H1 (cell line): ENCODE results near the gene TUBA1A. TPM values are rescaled to one million over a fixed set of nuclear protein-coding genes. Genes with fewer than 3 reads are reported as not detected.

Experiments used
- CTCF ChIA-PET: fragments of 300-600 bp; sonication (Branson Sonifier 250); formaldehyde crosslinking; loops from one replicate; lab custom pipeline; 2021; ENCODE audit not compliant: partially characterized antibody; lab: Charles Lee
- POLR2A ChIA-PET: fragments of 300-600 bp; sonication (Branson Sonifier 250); formaldehyde crosslinking; loops from one replicate; lab custom pipeline; 2021; ENCODE audit warnings: inconsistent platforms; ENCODE audit not compliant: partially characterized antibody; lab: Charles Lee
- DNase-seq, 2 experiments: peaks; one replicate each; pipeline versions ENCODE4 v3.0.0 to v3.0.0-alpha.2; 2010 to 2022; ENCODE audit warnings: low spot score in 2 of 2, low read depth in 1 of 2, mixed read lengths in 1 of 2
- FAIRE-seq: peaks from 2 replicates; lab custom pipeline; 2011; peaks lifted over from hg19 to GRCh38; lab: Jason Lieb, UNC
- H2AFZ ChIP-seq: 2 replicates; pipeline ENCODE4 v1.8.1; 2012; ENCODE audit warnings: low read length, inconsistent platforms
- H2AK5ac ChIP-seq: 2 replicates; pipeline ENCODE4 v1.6.1; 2013; ENCODE audit warnings: low read depth, low read length
- H2BK120ac ChIP-seq: replicated peaks from 2 replicates; pipeline ENCODE3; 2013; ENCODE audit warnings: low read depth, low read length, inconsistent platforms
- H2BK12ac ChIP-seq: 2 replicates; pipeline ENCODE4 v1.6.1; 2013; ENCODE audit warnings: low read depth, low read length
- H2BK15ac ChIP-seq: 2 replicates; pipeline ENCODE4 v1.6.1; 2013; ENCODE audit warnings: low read length
- H2BK20ac ChIP-seq: 2 replicates; pipeline ENCODE4 v1.6.1; 2013; ENCODE audit warnings: low read length
- H2BK5ac ChIP-seq: 2 replicates; pipeline ENCODE4 v1.6.1; 2013; ENCODE audit warnings: low read depth, low read length
- H3K14ac ChIP-seq: 2 replicates; pipeline ENCODE4 v1.6.1; 2013; ENCODE audit warnings: inconsistent platforms; ENCODE audit not compliant: insufficient read length
- H3K18ac ChIP-seq: 2 replicates; pipeline ENCODE4 v1.6.1; 2013; ENCODE audit warnings: low read length; ENCODE audit errors: extremely low read depth
- H3K23ac ChIP-seq: 2 replicates; pipeline ENCODE4 v1.6.1; 2013; ENCODE audit warnings: inconsistent platforms; ENCODE audit not compliant: insufficient read length
- H3K23me2 ChIP-seq: 2 replicates; pipeline ENCODE4 v1.6.1; 2013; ENCODE audit warnings: low read depth, low read length
- H3K27ac ChIP-seq: 2 replicates; pipeline ENCODE4 v1.6.1; 2011; ENCODE audit warnings: low read depth, low read length, inconsistent platforms
- H3K27me3 ChIP-seq, 4 experiments: replicated peaks in 1 of 4; 1 replicate in 1 of 4; 2 replicates in 3 of 4; pipeline versions ENCODE4 v1.6.1 to v1.8.1; 2011 to 2013; ENCODE audit warnings: low read length in 3 of 4, mild to moderate bottlenecking in 3 of 4, inconsistent platforms in 2 of 4, mixed read lengths in 2 of 4, moderate library complexity in 1 of 4; ENCODE audit not compliant: control insufficient read depth in 3 of 4, insufficient read depth in 3 of 4; ENCODE audit errors: extremely low read depth in 1 of 4
- H3K36me3 ChIP-seq, 4 experiments: 2 replicates each; pipeline versions ENCODE4 v1.6.1 to v1.8.1; 2011 to 2013; ENCODE audit warnings: mild to moderate bottlenecking in 4 of 4, low read length in 3 of 4, moderate library complexity in 2 of 4, control low read depth in 1 of 4, inconsistent platforms in 1 of 4; ENCODE audit not compliant: insufficient read depth in 4 of 4, control insufficient read depth in 2 of 4
- H3K4ac ChIP-seq: replicated peaks from 2 replicates; pipeline ENCODE3; 2013; ENCODE audit warnings: low read length, low read depth, mixed read lengths, inconsistent platforms; ENCODE audit not compliant: insufficient read length
- H3K4me1 ChIP-seq, 4 experiments: replicated peaks in 1 of 4; 1 replicate in 1 of 4; 2 replicates in 3 of 4; pipeline versions ENCODE4 v1.6.1 to v1.8.1; 2011 to 2013; ENCODE audit warnings: low read length in 3 of 4, inconsistent platforms in 2 of 4, mixed read lengths in 1 of 4; ENCODE audit not compliant: insufficient read depth in 4 of 4, control insufficient read depth in 3 of 4
- H3K4me2 ChIP-seq, 2 experiments: 2 replicates each; pipeline versions ENCODE4 v1.6.1 to v1.8.1; 2011 to 2013; ENCODE audit warnings: low read depth in 2 of 2, low read length in 2 of 2, control low read depth in 1 of 2, inconsistent platforms in 1 of 2, mild to moderate bottlenecking in 1 of 2; ENCODE audit not compliant: insufficient read depth in 1 of 2
- H3K4me3 ChIP-seq, 4 experiments: fragments of 200-600, 300-600 bp in 1 of 4; sonication (generic), shearing (Covaris generic), sonication (Bioruptor Twin) in 1 of 4; 2 replicates each; pipeline versions ENCODE4 v1.5.1 to v1.8.1; 2011 to 2016; ENCODE audit warnings: low read length in 4 of 4, low read depth in 3 of 4, control low read depth in 2 of 4, inconsistent platforms in 2 of 4, mild to moderate bottlenecking in 2 of 4, mixed read lengths in 1 of 4, moderate library complexity in 1 of 4; ENCODE audit not compliant: insufficient read depth in 2 of 4; ENCODE audit errors: extremely low read depth in 1 of 4
- H3K56ac ChIP-seq: replicated peaks from 2 replicates; pipeline ENCODE3; 2013; ENCODE audit warnings: low read depth, mild to moderate bottlenecking, mixed read lengths, low read length, inconsistent platforms; ENCODE audit not compliant: insufficient read length
- H3K79me1 ChIP-seq: 2 replicates; pipeline ENCODE4 v1.6.1; 2013; ENCODE audit warnings: low read depth, low read length, control low read depth
- H3K79me2 ChIP-seq, 2 experiments: 2 replicates each; pipeline versions ENCODE4 v1.6.1 to v1.8.1; 2012 to 2013; ENCODE audit warnings: low read length in 2 of 2, mild to moderate bottlenecking in 2 of 2, inconsistent platforms in 1 of 2; ENCODE audit not compliant: insufficient read depth in 2 of 2, control insufficient read depth in 1 of 2
- H3K9ac ChIP-seq, 4 experiments: replicated peaks in 1 of 4; 1 replicate in 1 of 4; 2 replicates in 3 of 4; pipeline versions ENCODE4 v1.6.1 to v1.8.1; 2011 to 2013; ENCODE audit warnings: low read depth in 3 of 4, low read length in 3 of 4, control low read depth in 2 of 4, mild to moderate bottlenecking in 2 of 4, moderate library complexity in 2 of 4, inconsistent platforms in 1 of 4; ENCODE audit errors: extremely low read depth in 1 of 4
- H3K9me3 ChIP-seq, 2 experiments: 2 replicates each; pipeline versions ENCODE4 v1.6.1 to v1.8.1; 2012 to 2013; ENCODE audit warnings: mild to moderate bottlenecking in 2 of 2, moderate library complexity in 2 of 2, control low read depth in 1 of 2, inconsistent platforms in 1 of 2, low read depth in 1 of 2, low read length in 1 of 2, mixed read lengths in 1 of 2; ENCODE audit not compliant: insufficient read depth in 2 of 2
- H4K20me1 ChIP-seq, 2 experiments: replicated peaks in 1 of 2; 2 replicates each; pipeline versions ENCODE3 to v1.8.1; 2011 to 2013; ENCODE audit warnings: inconsistent platforms in 2 of 2, low read length in 2 of 2, mild to moderate bottlenecking in 1 of 2; ENCODE audit not compliant: insufficient read depth in 2 of 2, control insufficient read depth in 1 of 2
- H4K5ac ChIP-seq: 2 replicates; pipeline ENCODE4 v1.6.1; 2013; ENCODE audit warnings: low read length, low read depth, mixed read lengths, inconsistent platforms; ENCODE audit not compliant: insufficient read length
- H4K8ac ChIP-seq: 2 replicates; pipeline ENCODE4 v1.8.0; 2013; ENCODE audit warnings: mild to moderate bottlenecking, moderate library complexity, low read length, inconsistent platforms; ENCODE audit not compliant: insufficient read depth; ENCODE audit errors: extremely low read depth
- H4K91ac ChIP-seq: replicated peaks from 2 replicates; pipeline ENCODE3; 2013; ENCODE audit warnings: low read length, mixed read lengths, inconsistent platforms; ENCODE audit not compliant: insufficient read length
- WGBS, 2 experiments: shearing (Covaris generic) in 1 of 2; methylation state at CpG; one replicate each; pipeline versions ENCODE4 v1.1.6 to v1.1.7; 2013 to 2015; ENCODE audit warnings: low lambda C conversion rate in 2 of 2, mixed read lengths in 2 of 2, inconsistent platforms in 1 of 2, low coverage in 1 of 2, missing lambda C conversion rate in 1 of 2; ENCODE audit not compliant: insufficient replicate concordance in 2 of 2, insufficient coverage in 1 of 2, insufficient read length in 1 of 2; ENCODE audit errors: extremely low coverage in 1 of 2, missing lambda C conversion rate in 1 of 2; 5-methylcytosine and 5-hydroxymethylcytosine counted together
- polyA plus RNA-seq, 7 experiments: library from polyadenylated mRNA; depleted of rRNA in 3 of 7; stranded (reverse) in 5 of 7; unstranded in 2 of 7; fragments of >200 nt in 5 of 7; fragments of 200-250 nt in 2 of 7; gene quantifications; 1 replicate in 5 of 7; 2 replicates in 1 of 7; 4 replicates in 1 of 7; pipeline versions ENCODE4 v1.2.1 to v1.2.3, GENCODE V29; 2011 to 2013; ENCODE audit warnings: missing spikeins in 2 of 7, mixed read lengths in 2 of 7
- total RNA-seq: library from RNA; stranded (reverse); fragmentation: NEBNext Ultra II Directional; extraction: Animal tissue kit (Norgen Biotek cat#: 25700); gene quantifications from 2 replicates; pipeline ENCODE4 v1.2.1, GENCODE V29; 2021

Gene TUBA1A
- total and polyA plus RNA-seq, 2 of the 8 experiments (the other 6 are each of a cell fraction or from before 2014, with no cell fraction given): 283 to 1,018 TPM

GRCh38 chr12:49232940-49233841 is 44.3 kb upstream of the TUBA1A start:
- peak overlapping the region; percentile 92 for H2AFZ ChIP-seq
- H3K9ac ChIP-seq: peak overlapping the region in 1 of 4 experiments; percentile 35; a peak in 3 of 7 replicates
- no peak overlapping the region for H4K5ac ChIP-seq
- no peaks in the 10 kb centered on the region for H3K23me2 ChIP-seq
- no peak overlapping the region for H3K4ac ChIP-seq
- peak overlapping the region; percentile 33; a peak in 3 of 4 replicates for H3K4me2 ChIP-seq
- POLR2A ChIA-PET: interaction anchor here (0.8 to 2.4 kb wide), 6 partner anchors 10 to 102 kb away, joined by 3 to 17 read pairs (median 5); partner anchors contain the start of genes TUBA1B and TUBA1C
- FAIRE-seq: no peak
- H3K36me3 ChIP-seq: no peaks in the 10 kb centered on the region
- H3K23ac ChIP-seq: no peak overlapping the region
- DNase-seq: peak in 1 of 2 experiments; percentile 66
- peaks cover 0 to 2% (median 0%) of the 10 kb centered on the region in 4 experiments; a peak in 2 of 7 replicates for H3K27me3 ChIP-seq
- peak overlapping the region; percentile 88 for H2BK20ac ChIP-seq
- H3K27ac ChIP-seq: 0 out of 2 replicates have a peak overlapping the region, but pooled peaks have one; percentile 21
- no peak overlapping the region for H2BK120ac ChIP-seq
- peak overlapping the region; percentile 66; the same call in 1 of the 2 replicates for H2BK5ac ChIP-seq
- H4K91ac ChIP-seq: peak overlapping the region; percentile 57
- H2AK5ac ChIP-seq: peak overlapping the region; percentile 47
- H3K4me3 ChIP-seq: no peak overlapping the region
- CTCF ChIA-PET: interaction anchor here (0.8 to 3.8 kb wide), 15 partner anchors 9 to 145 kb away, joined by 3 to 34 read pairs (median 4); partner anchors contain the start of genes DHH, PRPH, TUBA1B and TUBA1C
- H3K14ac ChIP-seq: no peak overlapping the region
- H4K20me1 ChIP-seq: no peaks in the 10 kb centered on the region
- WGBS, 2 experiments: 65% methylated on average over 25 of the region's 25 CpGs; no CpG with 5 or more reads in 1 of the 2 experiments
- peak overlapping the region; percentile 19; the same call in 1 of the 2 replicates for H4K8ac ChIP-seq
- H3K56ac ChIP-seq: no peak overlapping the region
- H3K4me1 ChIP-seq: peaks cover 3 to 13% (median 7%) of the 10 kb centered on the region in 4 experiments
- peak overlapping the region; percentile 68 for H2BK12ac ChIP-seq
- H3K18ac ChIP-seq: peak overlapping the region; percentile 42
- no peaks in the 10 kb centered on the region for H3K9me3 ChIP-seq
- H2BK15ac ChIP-seq: 0 out of 2 replicates have a peak overlapping the region, but pooled peaks have one; percentile 81
- no peaks in the 10 kb centered on the region for H3K79me1 ChIP-seq
- no peaks in the 10 kb centered on the region for H3K79me2 ChIP-seq
